Measurements from ENCODE around the gene TIGD4.

- TF ChIP-seq EZH2 (IDR thresholded peaks at IDR 0.05; ENCODE audit: insufficient read depth, poor library complexity, severe bottlenecking): no peak
- TF ChIP-seq EZH2phosphoT487 (IDR thresholded peaks at IDR 0.05; ENCODE audit: insufficient read depth, low read depth): no peak
Observed at GRCh38 chr4:152805071-152805650, 25.6 kb upstream of the TIGD4 start.

Data from GM23248 (cell line).